Neural progenitor cell (in vitro differentiated cells): ENCODE results near the gene GMPPA.

Experiments used
- EZH2 ChIP-seq: fragments of 200-600 bp; sonication (generic); IDR thresholded peaks from 2 replicates; pipeline ENCODE4 v1.6.1; 2017; ENCODE audit warnings: antibody characterized with exemption, mild to moderate bottlenecking, moderate library complexity
- TF ChIP-seq, protein P1 (sequence below): fragments of 200-600 bp; sonication (generic); IDR thresholded peaks from 2 replicates; pipeline ENCODE4 v1.5.1; 2017; ENCODE audit warnings: antibody characterized with exemption, mild to moderate bottlenecking

DNA sequence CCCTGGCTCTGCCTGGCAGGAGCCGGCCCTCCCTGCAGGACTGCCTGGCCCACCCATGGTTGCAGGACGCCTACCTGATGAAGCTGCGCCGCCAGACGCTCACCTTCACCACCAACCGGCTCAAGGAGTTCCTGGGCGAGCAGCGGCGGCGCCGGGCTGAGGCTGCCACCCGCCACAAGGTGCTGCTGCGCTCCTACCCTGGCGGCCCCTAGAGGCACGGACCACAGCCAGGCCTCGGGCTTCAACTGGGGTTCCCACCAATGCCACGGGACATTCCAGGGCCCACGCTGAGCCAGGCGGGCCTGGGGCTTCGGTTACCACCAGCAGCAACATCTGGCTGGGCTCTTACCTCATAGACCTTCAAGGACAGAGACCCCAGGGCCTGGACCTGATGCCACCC is 6.1 kb upstream of the GMPPA start:
- TF ChIP-seq, protein P1, sequence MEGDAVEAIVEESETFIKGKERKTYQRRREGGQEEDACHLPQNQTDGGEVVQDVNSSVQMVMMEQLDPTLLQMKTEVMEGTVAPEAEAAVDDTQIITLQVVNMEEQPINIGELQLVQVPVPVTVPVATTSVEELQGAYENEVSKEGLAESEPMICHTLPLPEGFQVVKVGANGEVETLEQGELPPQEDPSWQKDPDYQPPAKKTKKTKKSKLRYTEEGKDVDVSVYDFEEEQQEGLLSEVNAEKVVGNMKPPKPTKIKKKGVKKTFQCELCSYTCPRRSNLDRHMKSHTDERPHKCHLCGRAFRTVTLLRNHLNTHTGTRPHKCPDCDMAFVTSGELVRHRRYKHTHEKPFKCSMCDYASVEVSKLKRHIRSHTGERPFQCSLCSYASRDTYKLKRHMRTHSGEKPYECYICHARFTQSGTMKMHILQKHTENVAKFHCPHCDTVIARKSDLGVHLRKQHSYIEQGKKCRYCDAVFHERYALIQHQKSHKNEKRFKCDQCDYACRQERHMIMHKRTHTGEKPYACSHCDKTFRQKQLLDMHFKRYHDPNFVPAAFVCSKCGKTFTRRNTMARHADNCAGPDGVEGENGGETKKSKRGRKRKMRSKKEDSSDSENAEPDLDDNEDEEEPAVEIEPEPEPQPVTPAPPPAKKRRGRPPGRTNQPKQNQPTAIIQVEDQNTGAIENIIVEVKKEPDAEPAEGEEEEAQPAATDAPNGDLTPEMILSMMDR, result peak; percentile 44
- TF ChIP-seq EZH2, result no peak
